Measurements from ENCODE around the gene TMEM253. TPM values are rescaled to one million over a fixed set of nuclear protein-coding genes. Genes with fewer than 3 reads are reported as not detected.

Gene TMEM253
- total RNA-seq, 1 experiment from 2014 or later = 0.59 TPM

GRCh38 chr14:21091821-21092272 lies 9.0 kb upstream of the TMEM253 start:
- no peak overlapping the region for H3K4me3 ChIP-seq (replicated peaks in 1 of 2; ENCODE audit: low read depth in 1 of 2, low read length in 2 of 2)
- no peaks in the 10 kb centered on the region for H3K79me2 ChIP-seq (ENCODE audit: insufficient read depth, low read length)
- H3K9me3 ChIP-seq (ENCODE audit: control insufficient read depth in 1 of 2, insufficient read depth in 1 of 2, low read depth in 1 of 2, low read length in 2 of 2) = no peaks in the 10 kb centered on the region
- no peak overlapping the region for H2AFZ ChIP-seq (ENCODE audit: low read depth, low read length, poor library complexity, severe bottlenecking)
- no peaks in the 10 kb centered on the region; a peak in 2 of 4 replicates for H3K36me3 ChIP-seq (ENCODE audit: control insufficient read depth in 1 of 2, insufficient read depth in 2 of 2, low read length in 2 of 2)
- H3K9me2 ChIP-seq (ENCODE audit: insufficient read depth) = no peaks in the 10 kb centered on the region
- TF ChIP-seq JUND (IDR thresholded peaks at IDR 0.05) = no peak
- TF ChIP-seq POLR2AphosphoS5 (IDR thresholded peaks at IDR 0.05; ENCODE audit: low read depth, low read length) = no peak
- TF ChIP-seq EZH2 (IDR thresholded peaks at IDR 0.05) = no peak
- no peak for TF ChIP-seq ATF3 (IDR thresholded peaks at IDR 0.05)
- TF ChIP-seq ZNF274 (IDR thresholded peaks at IDR 0.05; ENCODE audit: low read depth, low read length) = no peak
- no peak for TF ChIP-seq MAX (IDR thresholded peaks at IDR 0.05)
- TF ChIP-seq ZBTB33 (IDR thresholded peaks at IDR 0.05; ENCODE audit: extremely low read depth, insufficient replicate concordance, low read length) = no peak
- TF ChIP-seq RAD21 (IDR thresholded peaks at IDR 0.05; ENCODE audit: low read depth) = no peak
- no peak for TF ChIP-seq EGR1 (IDR thresholded peaks at IDR 0.05; ENCODE audit: low read depth)
- no peak for TF ChIP-seq CEBPB (IDR thresholded peaks at IDR 0.05; ENCODE audit: low read depth)
- no peak for TF ChIP-seq CBX3 (IDR thresholded peaks at IDR 0.05; ENCODE audit: low read depth)
- TF ChIP-seq ZFX (IDR thresholded peaks at IDR 0.05) = no peak
- no peak for TF ChIP-seq SIN3A (IDR thresholded peaks at IDR 0.05; ENCODE audit: low read depth)
- no peak for TF ChIP-seq POLR2A (IDR thresholded peaks at IDR 0.05; ENCODE audit: borderline replicate concordance, extremely low read depth, insufficient read depth, insufficient read length)
- no peak for TF ChIP-seq ELF1 (IDR thresholded peaks at IDR 0.05; ENCODE audit: borderline replicate concordance, low read depth)
- TF ChIP-seq EZH2phosphoT487 (IDR thresholded peaks at IDR 0.05; ENCODE audit: borderline replicate concordance) = no peak
- ATAC-seq (no peak), DNase-seq (ENCODE audit: low read depth, low spot score) (no peak)
- H3K9ac ChIP-seq (ENCODE audit: low read length) = no peak overlapping the region
- ChIA-PET RAD21 (ENCODE audit: low non-redundant PET in 1 of 2, low total read pairs in 2 of 2, uncharacterized antibody in 2 of 2, unreplicated experiment in 2 of 2) (interaction anchor here (1.2 kb wide), 2 partner anchors 13 to 77 kb away, joined by 4 to 6 read pairs; no protein-coding TSS in a partner anchor), POLR2A (interaction anchor here (0.6 to 1.1 kb wide), 2 partner anchors 11 to 13 kb away, joined by 3 to 5 read pairs; no protein-coding TSS in a partner anchor), CTCF (interaction anchor here (0.7 to 5.3 kb wide), 13 partner anchors 10 to 92 kb away, joined by 3 to 35 read pairs (median 5); partner anchors contain the start of genes SLC39A2 and TMEM253)
- H3K27ac ChIP-seq (ENCODE audit: low read depth, low read length) = no peak overlapping the region; the same call in 1 of the 2 replicates
- H4K20me1 ChIP-seq (ENCODE audit: insufficient read depth) = no peaks in the 10 kb centered on the region
- no peak overlapping the region for H3K4me2 ChIP-seq (ENCODE audit: low read length)
- peaks cover 0 to 12% of the 10 kb centered on the region in 2 experiments; a peak in 3 of 4 replicates for H3K4me1 ChIP-seq (ENCODE audit: control insufficient read depth in 1 of 2, insufficient read depth in 2 of 2, low read length in 2 of 2)
- intact Hi-C loops (cut with micrococcal nuclease) = loop anchor here (1.0 kb wide), 2 partner anchors 24 to 77 kb away; no protein-coding TSS in a partner anchor
- no peaks in the 10 kb centered on the region for H3K27me3 ChIP-seq (ENCODE audit: insufficient read depth, low read length)
- BruUV-seq (replicated peaks) = no TSS peak
